Thyroid gland (tissue), 4 donors: ENCODE measurements around the gene PKN1.

Experiments
- CTCF ChIP-seq, 6 experiments: fragments of 200-600 bp in 3 of 6; fragments of 450-650 bp in 3 of 6; sonication (generic) in 3 of 6; IDR thresholded peaks; one replicate each; pipeline ENCODE4 v1.5.1; 2016 to 2019; ENCODE audit warnings: antibody characterized with exemption in 6 of 6, mild to moderate bottlenecking in 2 of 6, inconsistent platforms in 1 of 6, moderate library complexity in 1 of 6
- POLR2A ChIP-seq, 2 donors: fragments of 450-650 bp; IDR thresholded peaks; one replicate each; pipeline ENCODE4 v1.6.1; 2017; ENCODE audit warnings: antibody characterized with exemption in 2 of 2, mild to moderate bottlenecking in 2 of 2, moderate library complexity in 1 of 2

- TF ChIP-seq POLR2A (IDR thresholded peaks at IDR 0.05) (no peak), CTCF (IDR thresholded peaks at IDR 0.05) (no peak)
Measured at GRCh38 chr19:14401468-14402195, 31.5 kb upstream of the PKN1 start.
